ENCODE data around the gene WDR38.

WDR38 gene

GRCh38 chr9:124808246-124808956 is 44.9 kb upstream of the WDR38 start:
- H3K9ac ChIP-seq (ENCODE audit: low read depth, low read length, poor library complexity, severe bottlenecking) = no peak overlapping the region
- no peak overlapping the region for H3K4me3 ChIP-seq (ENCODE audit: low read length, poor library complexity, severe bottlenecking)
- no peak for TF ChIP-seq EZH2phosphoT487 (IDR thresholded peaks at IDR 0.05; ENCODE audit: borderline replicate concordance)
- TF ChIP-seq, protein P1, sequence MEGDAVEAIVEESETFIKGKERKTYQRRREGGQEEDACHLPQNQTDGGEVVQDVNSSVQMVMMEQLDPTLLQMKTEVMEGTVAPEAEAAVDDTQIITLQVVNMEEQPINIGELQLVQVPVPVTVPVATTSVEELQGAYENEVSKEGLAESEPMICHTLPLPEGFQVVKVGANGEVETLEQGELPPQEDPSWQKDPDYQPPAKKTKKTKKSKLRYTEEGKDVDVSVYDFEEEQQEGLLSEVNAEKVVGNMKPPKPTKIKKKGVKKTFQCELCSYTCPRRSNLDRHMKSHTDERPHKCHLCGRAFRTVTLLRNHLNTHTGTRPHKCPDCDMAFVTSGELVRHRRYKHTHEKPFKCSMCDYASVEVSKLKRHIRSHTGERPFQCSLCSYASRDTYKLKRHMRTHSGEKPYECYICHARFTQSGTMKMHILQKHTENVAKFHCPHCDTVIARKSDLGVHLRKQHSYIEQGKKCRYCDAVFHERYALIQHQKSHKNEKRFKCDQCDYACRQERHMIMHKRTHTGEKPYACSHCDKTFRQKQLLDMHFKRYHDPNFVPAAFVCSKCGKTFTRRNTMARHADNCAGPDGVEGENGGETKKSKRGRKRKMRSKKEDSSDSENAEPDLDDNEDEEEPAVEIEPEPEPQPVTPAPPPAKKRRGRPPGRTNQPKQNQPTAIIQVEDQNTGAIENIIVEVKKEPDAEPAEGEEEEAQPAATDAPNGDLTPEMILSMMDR (conservative IDR thresholded peaks at IDR 0.05; ENCODE audit: low read length) = no peak
- no peak overlapping the region for H3K4me2 ChIP-seq (ENCODE audit: low read depth, low read length, poor library complexity, severe bottlenecking)
- no peaks in the 10 kb centered on the region for H3K36me3 ChIP-seq (ENCODE audit: insufficient read depth, low read length)
- H3K9me3 ChIP-seq (ENCODE audit: insufficient read depth, low read depth, low read length) = no peaks in the 10 kb centered on the region
- no peak overlapping the region for H2AFZ ChIP-seq (ENCODE audit: low read length)
- H4K20me1 ChIP-seq (ENCODE audit: insufficient read depth, low read length, poor library complexity, severe bottlenecking) = no peaks in the 10 kb centered on the region
- H3K79me2 ChIP-seq (ENCODE audit: insufficient read depth, low read length) = no peaks in the 10 kb centered on the region
- H3F3A ChIP-seq (ENCODE audit: low read depth) = no peaks in the 10 kb centered on the region
- no peaks in the 10 kb centered on the region for H3K27me3 ChIP-seq (ENCODE audit: insufficient read depth, low read length, poor library complexity, severe bottlenecking)
- H3K4me1 ChIP-seq (ENCODE audit: insufficient read depth, low read length, poor library complexity, severe bottlenecking) = no peaks in the 10 kb centered on the region
- no peaks in the 10 kb centered on the region for H3K9me2 ChIP-seq (replicated peaks; ENCODE audit: low read depth, low read length)

- Histone ChIP-seq H4K20me1 (ENCODE audit: insufficient read depth, low read length, poor library complexity, severe bottlenecking) (no peaks in the 10 kb centered on the region), H3K79me2 (ENCODE audit: insufficient read depth, low read length) (no peaks in the 10 kb centered on the region), H3K36me3 (ENCODE audit: insufficient read depth, low read length) (no peaks in the 10 kb centered on the region), H3K4me2 (ENCODE audit: low read depth, low read length, poor library complexity, severe bottlenecking) (no peak overlapping the region), H3K27me3 (ENCODE audit: insufficient read depth, low read length, poor library complexity, severe bottlenecking) (no peaks in the 10 kb centered on the region), H3F3A (ENCODE audit: low read depth) (no peaks in the 10 kb centered on the region), H3K9me2 (replicated peaks; ENCODE audit: low read depth, low read length) (no peaks in the 10 kb centered on the region), H3K4me1 (ENCODE audit: insufficient read depth, low read length, poor library complexity, severe bottlenecking) (no peaks in the 10 kb centered on the region), H3K9me3 (ENCODE audit: insufficient read depth, low read depth, low read length) (no peaks in the 10 kb centered on the region), H2AFZ (ENCODE audit: low read length) (no peak overlapping the region), H3K4me3 (ENCODE audit: low read length, poor library complexity, severe bottlenecking) (no peak overlapping the region), H3K9ac (ENCODE audit: low read depth, low read length, poor library complexity, severe bottlenecking) (no peak overlapping the region)
- TF ChIP-seq EZH2phosphoT487 (IDR thresholded peaks at IDR 0.05; ENCODE audit: borderline replicate concordance) = no peak
- TF ChIP-seq, protein P1 (conservative IDR thresholded peaks at IDR 0.05; ENCODE audit: low read length) = no peak
Measured at GRCh38 chr9:124809211-124809610, 44.0 kb upstream of the WDR38 start.

DNA sequence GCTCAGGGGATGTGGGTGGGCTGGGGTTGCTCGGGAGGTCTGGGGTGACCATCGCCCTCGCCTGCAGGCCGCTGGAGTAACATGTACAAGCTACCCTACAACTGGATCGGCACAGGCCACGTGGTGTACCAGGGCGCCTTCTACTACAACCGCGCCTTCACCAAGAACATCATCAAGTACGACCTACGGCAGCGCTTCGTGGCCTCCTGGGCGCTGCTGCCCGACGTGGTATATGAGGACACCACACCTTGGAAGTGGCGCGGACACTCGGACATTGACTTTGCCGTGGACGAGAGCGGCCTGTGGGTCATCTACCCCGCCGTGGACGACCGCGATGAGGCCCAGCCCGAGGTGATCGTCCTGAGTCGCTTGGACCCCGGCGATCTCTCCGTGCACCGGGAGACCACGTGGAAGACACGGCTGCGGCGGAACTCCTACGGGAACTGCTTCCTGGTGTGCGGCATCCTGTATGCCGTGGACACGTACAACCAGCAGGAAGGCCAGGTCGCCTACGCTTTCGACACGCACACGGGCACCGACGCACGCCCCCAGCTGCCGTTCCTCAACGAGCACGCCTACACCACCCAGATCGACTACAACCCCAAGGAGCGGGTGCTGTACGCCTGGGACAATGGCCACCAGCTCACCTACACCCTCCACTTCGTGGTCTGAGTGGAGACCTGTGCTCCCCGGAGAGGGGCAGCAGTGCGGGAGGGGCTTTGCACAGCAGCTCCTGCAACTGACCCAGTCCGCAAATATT is 43.3 kb upstream of the WDR38 start:
- Histone ChIP-seq H3K27me3 (ENCODE audit: insufficient read depth, low read length, poor library complexity, severe bottlenecking) (no peaks in the 10 kb centered on the region), H3K9me3 (ENCODE audit: insufficient read depth, low read depth, low read length) (no peaks in the 10 kb centered on the region), H3K4me1 (ENCODE audit: insufficient read depth, low read length, poor library complexity, severe bottlenecking) (no peaks in the 10 kb centered on the region), H4K20me1 (ENCODE audit: insufficient read depth, low read length, poor library complexity, severe bottlenecking) (no peaks in the 10 kb centered on the region), H3K36me3 (ENCODE audit: insufficient read depth, low read length) (no peaks in the 10 kb centered on the region), H3F3A (ENCODE audit: low read depth) (no peaks in the 10 kb centered on the region), H3K9ac (ENCODE audit: low read depth, low read length, poor library complexity, severe bottlenecking) (no peak overlapping the region), H3K79me2 (ENCODE audit: insufficient read depth, low read length) (no peaks in the 10 kb centered on the region), H3K9me2 (replicated peaks; ENCODE audit: low read depth, low read length) (no peaks in the 10 kb centered on the region), H2AFZ (ENCODE audit: low read length) (no peak overlapping the region), H3K4me2 (ENCODE audit: low read depth, low read length, poor library complexity, severe bottlenecking) (no peak overlapping the region), H3K4me3 (ENCODE audit: low read length, poor library complexity, severe bottlenecking) (no peak overlapping the region)
- TF ChIP-seq, protein P1 (conservative IDR thresholded peaks at IDR 0.05; ENCODE audit: low read length) = no peak
- no peak for TF ChIP-seq EZH2phosphoT487 (IDR thresholded peaks at IDR 0.05; ENCODE audit: borderline replicate concordance)

Data from Loucy (cell line).